HCT116 (cell line): Measurements from ENCODE around the gene IRX6.

ENCODE experiments used
- CTCF ChIP-seq, 3 experiments: fragments of 200-600 bp in 1 of 3; sonication (generic) in 1 of 3; IDR thresholded peaks in 2 of 3; conservative IDR thresholded peaks in 1 of 3; 2 replicates each; pipeline ENCODE4 v1.5.1; 2012 to 2017; ENCODE audit warnings: low read depth in 2 of 3, low read length in 2 of 3, antibody characterized with exemption in 1 of 3, borderline replicate concordance in 1 of 3, control low read depth in 1 of 3, mild to moderate bottlenecking in 1 of 3, mixed read lengths in 1 of 3, mixed run types in 1 of 3, moderate library complexity in 1 of 3; ENCODE audit not compliant: insufficient read depth in 1 of 3
- ELF1 ChIP-seq: IDR thresholded peaks from 2 replicates; pipeline ENCODE4 v1.6.1; 2012; ENCODE audit warnings: low read depth, borderline replicate concordance
- EZH2 ChIP-seq: fragments of 200-600 bp; sonication (generic); IDR thresholded peaks from 2 replicates; pipeline ENCODE4 v1.6.1; 2017; ENCODE audit warnings: antibody characterized with exemption, mixed run types
- POLR2A ChIP-seq: IDR thresholded peaks from 2 replicates; pipeline ENCODE4 v1.7.0; 2011; ENCODE audit warnings: borderline replicate concordance; ENCODE audit not compliant: insufficient read depth, insufficient read length; ENCODE audit errors: extremely low read depth
- POLR2AphosphoS5 ChIP-seq: IDR thresholded peaks from 2 replicates; pipeline ENCODE4 v1.6.1; 2011; ENCODE audit warnings: mild to moderate bottlenecking, low read depth, low read length, moderate library complexity

- TF ChIP-seq CTCF (IDR thresholded peaks at IDR 0.05 in 2 of 3, conservative IDR thresholded peaks at IDR 0.05 in 1 of 3; ENCODE audit: borderline replicate concordance in 1 of 3, insufficient read depth in 1 of 3, low read depth in 2 of 3, low read length in 2 of 3) (no peak), ELF1 (no peak), POLR2A (no peak), POLR2AphosphoS5 (no peak), EZH2 (no peak)
Observed at GRCh38 chr16:55280587-55280986, 43.4 kb upstream of the IRX6 start.
